COLO668 (cell line): ENCODE data around the gene CENPX.

Source experiments
- DNase-seq: peaks from one replicate; lab custom pipeline; 2025; ENCODE audit not compliant: unreplicated experiment; lab: John Stamatoyannopoulos, UW

CENPX gene

DNA sequence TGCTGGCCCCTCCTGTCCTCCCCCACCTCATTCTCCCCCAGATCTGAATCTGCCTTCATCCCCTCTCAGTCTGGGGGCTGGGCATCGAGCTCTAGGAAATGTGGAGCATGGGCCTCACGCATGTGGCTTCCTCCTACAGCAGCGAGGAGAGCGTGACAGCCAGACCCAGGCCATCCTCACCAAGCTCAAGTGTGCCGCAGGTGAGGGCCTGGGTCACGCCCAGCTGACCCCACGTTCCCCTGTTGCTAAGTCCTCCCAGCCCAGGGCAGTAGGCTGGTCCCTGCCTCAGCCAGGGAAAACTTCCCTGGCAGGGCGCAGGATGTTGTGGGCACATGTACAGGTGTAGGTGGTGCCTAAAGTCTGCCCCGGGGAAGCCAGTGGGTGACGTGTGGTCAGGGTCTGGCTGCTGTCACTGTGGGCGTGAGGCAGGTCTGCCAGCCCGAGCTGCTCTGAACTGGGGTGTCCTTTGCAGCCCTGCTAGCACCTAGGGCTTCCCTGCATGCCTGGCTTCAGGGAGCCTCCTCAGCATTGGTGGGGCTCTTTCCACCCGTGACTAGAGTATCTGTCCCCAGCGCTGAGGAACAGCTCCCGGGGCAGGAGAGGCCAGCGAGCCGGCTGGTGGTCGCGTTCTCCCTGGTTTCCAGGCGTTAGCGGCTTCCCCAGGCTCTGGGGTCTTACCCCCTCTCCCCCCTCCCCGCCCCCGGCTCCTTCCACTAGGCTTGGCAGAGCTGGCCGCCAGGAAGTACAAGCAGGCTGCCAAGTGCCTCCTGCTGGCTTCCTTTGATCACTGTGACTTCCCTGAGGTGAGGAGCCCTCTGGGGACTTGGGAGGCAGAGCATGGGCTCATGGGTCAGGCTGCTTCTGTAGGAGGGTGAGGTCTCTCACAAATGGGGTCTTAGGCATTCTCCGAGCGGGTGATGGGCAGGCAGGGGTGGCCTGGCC is 32.6 kb upstream of the CENPX start:
- DNase-seq, result no peak

DNA sequence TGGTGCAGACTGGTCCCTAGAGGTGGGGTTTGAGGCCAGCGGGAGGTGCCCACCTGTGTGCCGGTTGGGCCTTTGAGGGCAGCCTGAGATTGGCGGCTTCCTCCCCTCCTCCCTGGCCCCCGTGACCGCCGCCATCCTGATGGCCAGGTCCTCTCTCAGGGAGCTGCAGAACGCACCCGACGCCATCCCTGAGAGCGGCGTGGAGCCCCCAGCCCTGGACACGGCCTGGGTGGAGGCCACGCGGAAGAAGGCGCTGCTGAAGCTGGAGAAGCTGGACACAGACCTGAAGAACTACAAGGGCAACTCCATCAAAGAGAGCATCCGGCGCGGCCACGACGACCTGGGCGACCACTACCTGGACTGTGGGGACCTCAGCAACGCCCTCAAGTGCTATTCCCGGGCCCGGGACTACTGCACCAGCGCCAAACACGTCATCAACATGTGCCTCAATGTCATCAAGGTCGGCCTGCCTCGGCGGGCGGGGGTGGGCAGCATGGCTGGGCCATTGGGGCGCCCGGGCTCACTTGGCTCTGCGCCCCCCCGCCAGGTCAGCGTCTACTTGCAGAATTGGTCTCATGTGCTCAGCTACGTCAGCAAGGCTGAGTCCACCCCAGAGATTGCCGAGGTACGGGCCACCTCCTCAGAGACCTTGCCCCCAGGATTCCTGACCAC is 31.8 kb upstream of the CENPX start:
- no peak for DNase-seq

DNA sequence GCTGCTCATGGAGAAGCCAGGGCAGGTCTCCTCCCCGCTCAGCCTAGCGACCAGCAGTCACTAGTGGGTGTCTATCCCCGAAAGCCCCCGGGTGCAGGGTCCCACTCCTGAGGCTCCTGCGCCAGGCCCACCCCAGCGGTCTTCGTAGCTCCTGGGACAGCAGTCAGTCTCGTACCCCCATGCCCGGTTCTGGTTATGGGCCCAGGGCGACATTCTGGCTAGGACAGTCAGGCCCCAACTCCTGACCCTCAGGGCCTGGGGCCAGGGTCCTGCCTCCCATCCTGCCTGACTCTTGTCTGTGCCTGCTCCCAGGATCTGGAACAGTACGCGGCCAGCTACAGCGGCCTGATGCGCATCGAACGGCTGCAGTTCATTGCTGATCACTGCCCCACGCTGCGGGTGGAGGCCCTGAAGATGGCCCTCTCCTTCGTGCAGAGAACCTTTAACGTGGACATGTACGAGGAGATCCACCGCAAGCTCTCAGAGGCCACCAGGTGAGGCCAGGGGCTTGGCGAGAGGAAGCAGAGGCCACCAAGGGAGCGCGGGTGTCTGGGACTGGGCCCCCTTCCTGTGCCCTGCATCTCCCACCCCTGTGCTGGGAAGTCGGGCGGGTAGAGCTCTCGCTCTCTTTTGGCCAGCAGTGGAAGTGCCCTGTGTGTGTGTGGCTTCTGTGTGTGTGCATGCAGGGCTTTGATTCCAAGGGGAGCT is 31.0 kb upstream of the CENPX start:
- no peak for DNase-seq

DNA sequence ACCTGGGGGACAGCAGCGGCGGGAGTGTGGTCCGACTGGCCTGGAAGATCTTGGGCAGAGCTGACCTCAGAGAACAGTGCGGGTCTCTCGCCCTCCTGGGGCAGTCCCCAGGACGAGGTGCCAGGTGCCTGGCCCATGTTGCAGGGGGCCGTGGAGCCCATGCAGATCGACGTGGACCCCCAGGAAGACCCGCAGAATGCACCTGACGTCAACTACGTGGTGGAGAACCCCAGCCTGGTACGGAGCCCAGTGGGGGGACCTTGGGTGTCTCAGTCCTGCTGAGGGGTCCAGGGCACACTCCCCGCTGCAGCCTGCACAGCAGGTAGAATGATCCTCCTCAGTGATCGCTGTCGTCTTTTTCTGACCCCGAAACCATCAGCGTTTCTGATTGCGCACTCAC is 30.5 kb upstream of the CENPX start:
- DNase-seq, result no peak

DNA sequence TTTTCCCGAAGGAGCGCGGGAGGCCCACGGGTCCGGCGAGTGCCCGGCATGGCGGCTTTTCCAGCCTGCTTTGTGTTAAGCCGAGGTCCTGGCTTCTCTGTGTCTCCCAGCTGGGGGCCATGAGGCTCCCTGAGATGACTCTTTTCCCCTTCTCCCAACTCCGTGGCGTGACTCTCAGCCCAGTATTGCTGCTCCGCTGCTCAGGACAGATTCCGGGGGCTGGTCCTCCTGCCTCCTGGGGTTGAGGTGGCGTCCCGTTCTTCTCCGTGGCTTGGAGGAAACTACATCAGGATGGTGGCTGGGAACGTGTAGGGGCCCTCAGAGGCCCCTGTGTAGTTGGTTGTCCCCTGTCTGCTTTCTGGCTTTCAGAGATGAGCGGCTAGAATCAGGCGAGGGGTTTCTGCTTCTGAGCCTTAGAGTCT is 30.0 kb upstream of the CENPX start:
- DNase-seq, result no peak

DNA sequence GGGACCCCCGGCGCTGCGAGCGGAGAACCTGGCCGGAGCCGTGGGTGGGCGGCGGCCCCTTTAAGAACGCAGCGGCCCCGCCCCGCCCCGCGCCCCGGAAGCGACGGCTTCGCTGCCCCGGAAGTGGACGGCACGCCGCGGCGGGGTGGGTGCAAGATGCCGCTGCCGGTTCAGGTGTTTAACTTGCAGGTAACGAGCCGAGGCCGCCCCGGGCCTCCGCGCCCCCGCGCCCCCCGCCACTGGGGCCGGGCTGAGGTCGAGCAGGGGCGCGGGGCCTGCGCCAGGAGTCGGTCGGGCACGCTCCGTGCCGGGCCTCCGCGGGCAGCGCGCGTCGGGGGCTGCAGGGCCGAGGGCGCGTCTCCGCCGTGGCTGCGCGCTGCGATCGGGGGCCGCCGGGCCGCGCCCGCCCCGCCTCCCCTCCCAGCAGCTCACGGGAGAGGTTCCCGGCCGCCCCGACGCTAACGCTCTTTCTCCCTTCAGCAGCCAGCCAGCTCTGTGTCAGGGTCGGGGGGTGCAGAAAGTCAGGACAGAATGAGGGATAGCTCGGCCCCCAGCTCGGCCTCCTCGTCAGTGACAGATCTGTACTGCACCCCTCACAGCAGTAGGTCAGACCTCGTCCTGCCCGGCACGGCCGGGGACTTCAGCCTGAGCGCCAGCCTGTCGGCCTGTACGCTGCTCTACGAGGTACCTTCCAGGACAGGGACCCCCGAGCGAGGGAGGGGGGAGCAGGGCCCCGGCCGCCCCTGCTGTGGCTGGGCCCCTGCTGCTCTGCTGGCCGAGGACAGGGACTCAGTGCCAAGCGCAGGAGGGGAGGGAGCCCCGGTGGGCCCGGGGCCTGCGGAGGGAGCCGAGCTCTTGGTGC is 29.3 kb upstream of the CENPX start, which contains the start of the genes GPS1 and RFNG:
TSS of gene GPS1 (plus strand) at position 123 of the 862 bp plus-strand sequence. CDS start at position 157, 34 bp downstream.
TSS of gene RFNG (minus strand) at position 36 of the 862 bp plus-strand sequence. CDS start 45 bp downstream, outside the sequence.
- DNase-seq, result peak; percentile 80

DNA sequence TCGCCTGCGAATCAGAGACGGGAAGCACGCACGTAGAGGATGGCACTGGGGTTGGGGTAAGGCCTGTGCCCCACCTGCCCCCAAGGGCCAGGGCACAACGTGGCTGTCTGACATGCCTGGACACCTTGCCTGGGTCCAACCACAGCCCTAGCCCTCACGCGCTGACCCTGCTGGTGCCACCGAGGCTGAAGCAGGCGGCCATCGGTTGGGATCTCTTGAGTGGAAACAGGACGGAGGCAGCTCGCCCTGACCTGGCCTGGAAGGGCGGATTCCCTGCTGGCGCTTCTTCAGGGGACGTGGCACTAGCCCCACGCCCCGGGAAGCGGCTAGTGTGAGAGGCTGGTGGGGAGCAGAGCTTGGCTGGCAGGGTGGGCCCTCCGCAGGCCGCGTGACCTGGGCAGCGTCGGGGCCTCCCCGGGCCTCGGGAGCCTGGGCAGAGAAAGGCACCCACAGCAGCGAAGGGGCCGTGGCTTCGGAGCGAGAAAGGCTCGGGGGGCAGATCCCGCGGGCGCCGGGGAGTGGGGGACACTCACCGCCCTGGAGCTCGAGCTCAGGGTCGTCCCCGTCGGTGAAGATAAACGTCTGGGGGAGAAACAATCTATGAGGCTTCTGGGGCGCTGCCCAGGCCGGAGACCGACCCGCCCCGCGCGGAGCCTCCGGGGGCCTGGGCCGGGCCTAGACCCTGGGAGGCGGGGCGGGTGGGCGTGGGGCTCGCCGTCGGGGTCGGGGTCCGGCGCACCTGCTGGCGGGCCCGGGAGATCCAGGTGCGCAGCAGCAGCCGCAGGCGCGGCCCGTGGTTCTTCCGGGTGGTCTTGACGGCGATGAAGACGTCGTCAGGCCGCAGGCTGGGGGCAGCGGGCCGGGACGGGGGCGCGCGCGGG is 28.3 kb upstream of the CENPX start:
- peak; percentile 4 for DNase-seq

DNA sequence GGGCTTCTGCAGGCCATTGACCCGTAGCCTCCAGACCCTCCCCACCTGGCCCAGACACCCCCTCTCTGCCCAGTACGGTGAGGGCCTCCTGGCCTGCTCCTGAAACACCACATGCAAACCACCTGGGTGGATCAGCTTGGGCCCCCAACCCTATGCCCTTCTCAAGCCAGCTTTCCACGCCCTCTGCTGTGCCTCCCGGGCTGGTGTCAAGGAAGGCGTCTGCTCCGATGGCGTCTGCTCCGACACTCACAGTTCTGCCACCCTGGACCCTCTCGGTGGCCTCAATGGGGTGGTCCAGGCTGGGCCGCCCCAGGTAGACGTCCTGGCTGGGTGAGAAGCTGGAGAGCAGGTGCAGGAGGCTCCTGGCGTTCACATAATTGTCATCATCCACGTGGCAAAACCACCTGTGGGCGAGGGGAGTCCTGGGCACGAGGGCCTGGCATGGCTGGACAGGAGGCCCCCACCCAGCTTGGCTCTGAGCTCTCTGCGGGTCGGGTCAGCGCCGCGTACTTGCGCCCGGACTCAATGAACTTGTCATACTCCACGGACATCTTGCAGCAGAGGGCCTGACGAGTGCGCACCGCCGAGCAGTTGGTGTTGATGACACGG is 27.6 kb upstream of the CENPX start:
- no peak for DNase-seq

DNA sequence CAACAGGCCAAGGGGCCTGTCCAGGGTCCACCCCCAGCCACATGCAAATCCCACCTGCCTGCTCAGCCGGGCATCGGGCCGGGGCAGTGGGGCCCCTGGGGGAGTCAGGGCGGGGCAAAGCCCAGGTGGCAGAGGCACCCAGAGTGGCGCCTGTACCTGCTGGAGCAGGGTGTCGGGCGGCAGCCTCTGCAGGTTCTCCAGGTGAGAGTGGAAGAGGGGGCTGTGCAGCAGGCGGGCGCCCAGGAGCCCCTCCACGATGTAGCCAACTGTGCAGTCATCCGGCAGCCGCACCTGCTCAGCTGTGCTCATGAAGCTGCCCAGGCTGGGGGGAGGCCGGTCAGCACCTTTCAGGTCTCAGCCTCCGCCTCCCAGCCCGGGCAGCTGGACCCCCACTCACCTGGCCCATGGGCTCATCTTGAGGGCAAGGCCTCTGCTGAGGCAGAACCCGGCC is 26.9 kb upstream of the CENPX start:
- DNase-seq, result no peak

DNA sequence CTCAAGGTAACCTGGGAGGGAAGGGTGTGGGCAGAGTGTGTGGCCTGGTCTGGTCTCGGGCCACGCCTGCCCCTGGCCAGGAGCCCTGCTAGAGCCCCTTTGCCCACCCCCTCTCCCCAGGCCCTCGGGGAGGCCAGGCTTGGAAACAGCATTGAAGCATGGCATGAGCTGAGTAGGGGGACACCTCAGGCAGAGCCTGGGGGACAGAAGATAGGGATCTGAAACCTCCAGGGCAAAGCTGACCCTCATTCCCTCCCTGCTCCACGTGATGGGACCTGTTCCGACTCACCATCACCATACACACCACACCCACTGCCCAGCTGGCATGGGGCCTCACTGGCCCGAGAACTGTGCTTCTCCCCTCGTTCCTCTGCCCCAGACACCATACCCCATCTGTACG is 26.4 kb upstream of the CENPX start:
- DNase-seq, result no peak

DNA sequence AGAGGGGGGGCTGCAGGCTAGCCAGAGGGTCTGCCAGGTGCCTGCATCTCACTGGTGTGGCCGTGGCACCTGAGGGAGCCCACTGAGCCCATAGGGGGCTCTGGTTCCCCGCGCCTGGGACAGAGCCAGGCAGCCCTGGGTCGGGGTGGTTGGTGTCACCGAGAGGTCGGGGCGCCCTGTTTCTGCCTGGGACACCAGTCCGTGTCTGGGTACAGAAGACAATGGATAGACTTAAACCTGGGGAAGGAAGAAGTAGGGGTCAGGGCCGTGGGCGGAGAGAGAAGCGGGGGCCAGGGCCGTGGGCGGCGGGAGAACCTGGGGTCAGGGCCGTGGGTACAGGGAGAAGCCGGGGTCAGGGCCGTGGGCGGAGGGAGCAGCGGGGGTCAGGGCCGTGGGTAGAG is 25.9 kb upstream of the CENPX start:
- no peak for DNase-seq

DNA sequence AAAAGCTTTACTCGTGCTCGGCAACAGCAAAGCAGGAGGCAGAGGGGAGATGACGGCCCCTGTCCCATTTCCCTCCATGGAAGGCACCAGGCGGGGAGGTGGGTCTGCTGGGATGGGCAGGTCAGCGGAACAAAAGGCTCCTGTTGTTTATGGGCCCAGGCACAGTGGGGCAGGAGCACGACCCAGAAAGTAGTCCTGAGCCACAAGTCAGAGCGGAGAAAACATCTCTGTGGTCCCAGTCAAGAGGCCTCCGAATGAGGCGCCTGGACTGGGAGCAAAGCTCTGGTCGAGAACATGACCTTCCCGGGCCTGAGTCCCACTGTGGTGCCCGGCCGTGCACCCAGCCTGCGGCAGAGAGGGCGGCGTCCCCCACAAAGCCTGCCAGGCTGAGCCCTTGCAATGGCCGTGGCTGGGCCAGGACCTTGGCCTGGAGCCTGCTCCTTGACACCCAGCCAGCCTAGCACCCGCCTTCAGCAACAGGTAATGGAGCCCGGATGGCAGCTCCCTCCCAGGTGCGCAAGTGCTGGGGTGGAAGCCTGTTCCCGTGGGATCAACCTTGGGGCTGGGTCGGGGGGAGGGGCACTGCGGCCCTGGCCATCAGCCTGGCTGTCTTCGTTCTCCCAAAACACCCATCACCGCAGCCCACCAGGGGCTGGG is 25.4 kb upstream of the CENPX start:
- DNase-seq, result no peak

DNA sequence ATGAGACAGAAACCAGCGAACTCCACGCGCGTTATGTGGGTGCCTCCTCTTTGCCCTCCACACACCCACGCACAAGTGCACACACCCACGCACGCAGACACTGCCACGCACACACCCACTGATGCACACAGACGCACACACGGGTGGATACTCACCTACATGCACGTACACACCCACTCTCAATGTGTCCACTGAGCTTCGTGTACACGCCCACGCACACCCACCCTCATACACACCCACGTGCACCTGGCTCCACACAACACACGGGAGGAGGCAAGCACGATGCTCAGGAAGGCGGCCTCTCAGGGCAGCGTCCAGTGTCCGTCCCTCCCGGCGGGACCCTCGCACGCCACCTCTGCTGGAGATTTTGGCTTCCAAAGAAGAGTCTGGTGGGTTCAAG is 24.7 kb upstream of the CENPX start:
- no peak for DNase-seq

DNA sequence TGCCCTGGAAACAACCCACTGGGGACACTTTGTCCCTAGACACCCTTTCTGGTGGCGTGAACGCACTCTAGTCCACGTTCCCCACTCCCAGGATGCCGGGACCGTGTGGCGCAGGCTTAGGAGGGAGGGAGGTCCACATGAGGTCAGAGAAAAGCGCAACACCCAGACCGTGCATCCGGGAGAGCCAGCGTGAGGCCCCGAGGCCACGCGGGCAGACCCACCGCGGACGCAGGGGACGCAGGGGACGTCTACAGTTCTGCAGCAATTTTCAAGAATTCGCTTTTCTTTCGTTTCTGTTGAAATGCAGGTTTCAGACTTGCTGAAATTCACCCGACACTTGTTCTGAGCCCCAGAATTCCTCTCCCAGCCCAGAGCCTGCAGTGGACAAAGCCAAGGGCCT is 24.2 kb upstream of the CENPX start:
- DNase-seq, result no peak

DNA sequence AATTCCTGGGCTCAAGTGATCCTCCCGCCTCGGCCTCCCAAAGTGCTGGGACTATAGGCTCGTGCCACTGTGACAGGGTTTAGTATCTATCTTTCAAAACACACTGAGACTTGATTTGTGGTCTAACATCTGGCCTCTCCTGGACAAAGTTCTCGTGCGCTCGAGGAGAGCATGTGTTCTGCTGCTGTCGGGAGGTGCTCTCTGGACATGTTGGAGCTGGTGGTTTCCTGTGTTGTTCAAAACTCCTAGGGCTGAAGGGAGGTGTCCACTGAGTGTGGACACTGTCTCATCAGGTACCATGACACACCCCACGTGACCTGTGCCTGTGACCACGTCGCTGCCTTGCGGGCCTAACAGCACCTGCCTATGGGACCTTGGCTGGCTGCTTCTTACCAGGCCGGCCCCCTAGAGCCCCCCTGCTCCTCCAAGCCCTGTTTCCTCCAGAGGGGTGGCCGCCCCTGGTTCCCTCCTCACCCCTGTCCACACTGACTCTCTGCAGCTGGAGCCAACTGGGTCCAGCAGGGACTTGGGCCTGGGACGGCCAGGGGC is 23.3 kb upstream of the CENPX start:
- no peak for DNase-seq

DNA sequence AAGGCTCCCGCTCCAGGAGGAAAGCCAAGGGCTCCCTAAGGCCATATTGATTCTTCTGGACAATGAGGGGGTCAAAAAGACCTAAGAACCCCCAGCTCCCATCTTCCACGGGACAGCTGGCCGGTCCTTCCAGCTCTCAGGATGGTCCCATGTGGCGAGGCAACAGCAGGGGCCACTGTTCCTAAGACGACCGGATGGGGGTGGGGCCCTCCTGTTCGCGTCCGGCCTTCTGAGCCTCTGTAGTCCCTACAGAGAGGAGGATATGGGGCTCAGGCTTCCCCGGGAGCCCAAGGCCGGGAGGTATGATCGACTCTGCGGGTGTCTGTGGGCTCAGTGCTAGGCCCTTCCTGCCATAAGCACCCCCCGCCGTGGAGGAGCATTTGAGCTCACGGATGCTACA is 20.8 kb upstream of the CENPX start:
- no peak for DNase-seq

DNA sequence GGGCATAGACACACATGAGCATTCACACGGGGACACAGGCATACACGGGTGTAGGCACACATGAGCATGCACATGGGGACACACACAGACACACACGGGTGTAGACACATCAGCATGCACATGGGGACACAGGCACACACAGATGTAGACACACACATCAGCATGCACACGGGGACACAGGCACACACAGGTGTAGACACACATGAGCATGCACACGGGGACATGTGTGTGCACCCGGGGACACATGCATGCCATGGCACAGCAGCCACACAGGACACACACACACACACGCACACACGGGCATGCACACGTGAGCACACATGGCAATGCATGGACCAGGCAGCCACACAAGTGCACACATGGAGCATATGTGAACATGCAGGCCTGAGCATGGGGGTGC is 20.0 kb upstream of the CENPX start:
- DNase-seq, result no peak

DNA sequence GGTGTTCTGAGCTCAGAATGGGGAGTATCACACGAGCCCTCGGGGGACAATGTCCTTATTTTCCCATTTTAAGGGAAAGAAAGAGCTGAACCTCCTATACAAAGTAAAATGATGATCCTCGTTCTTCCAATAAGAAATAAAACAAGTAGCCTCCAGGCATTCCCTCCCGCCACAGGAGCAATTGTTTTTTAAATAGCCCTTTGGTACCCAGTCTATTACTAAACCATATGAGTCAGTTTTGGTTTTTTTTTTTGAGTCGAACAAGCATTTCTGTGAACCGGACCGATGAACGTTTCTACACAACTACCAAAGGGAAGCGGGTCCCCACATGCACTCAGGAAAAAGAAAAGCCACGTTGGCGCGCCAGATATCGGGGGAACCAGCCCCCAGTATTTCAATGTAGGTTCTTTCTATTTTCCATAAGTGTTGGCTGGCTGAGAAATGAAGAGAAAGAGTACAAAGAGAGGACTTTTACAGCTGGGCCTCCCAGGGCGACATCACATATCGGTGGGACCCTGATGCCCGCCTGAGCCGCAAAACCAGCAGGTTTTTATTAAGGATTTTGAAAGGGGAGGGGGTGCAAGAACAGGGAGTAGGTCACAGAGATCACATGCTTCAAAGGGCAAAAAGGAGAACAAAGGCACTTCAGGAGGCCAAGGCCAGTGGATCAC is 18.6 kb upstream of the CENPX start:
- no peak for DNase-seq
